GM10266 (cell line): ENCODE measurements around the gene TAS2R1.

Source experiments
- DNase-seq: peaks from one replicate; pipeline ENCODE4 v3.0.0; 2012; ENCODE audit errors: extremely low spot score
- CTCF ChIP-seq: IDR thresholded peaks from 2 replicates; pipeline ENCODE4 v1.5.1; 2012; ENCODE audit warnings: mild to moderate bottlenecking, low read depth; ENCODE audit not compliant: control insufficient read depth, insufficient read depth; ENCODE audit errors: missing control alignments

TAS2R1 gene

GRCh38 chr5:9642621-9643020, 12.5 kb upstream of the TAS2R1 start:
- DNase-seq = no peak
- TF ChIP-seq CTCF = no peak

DNA sequence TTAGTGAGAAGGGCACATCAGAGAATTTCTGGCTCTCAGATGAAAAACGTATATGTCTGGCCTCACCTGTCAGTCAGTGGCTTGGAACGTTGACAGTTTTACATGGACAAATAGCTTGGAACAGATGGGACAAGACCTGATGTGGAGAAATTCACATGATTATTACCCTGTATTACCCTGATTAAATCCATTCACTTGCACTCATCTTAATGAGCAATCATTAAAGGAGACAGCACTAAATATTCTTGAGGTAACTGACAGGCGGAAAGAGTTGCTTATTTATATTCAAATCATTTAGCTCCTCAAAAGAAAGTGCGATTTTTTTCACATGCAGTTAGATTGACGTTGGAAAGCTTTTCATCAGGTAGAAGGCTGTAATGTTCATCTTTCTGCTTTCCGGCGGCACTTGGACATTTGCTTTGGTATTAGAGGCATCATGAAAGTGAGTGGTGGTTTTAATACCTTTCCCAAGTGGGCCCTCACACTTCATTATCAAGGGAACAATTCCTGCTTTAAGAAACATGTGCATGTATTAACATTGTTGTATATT, 11.7 kb upstream of the TAS2R1 start:
- no peak for DNase-seq
- TF ChIP-seq CTCF = no peak

- no peak for TF ChIP-seq CTCF
- no peak for DNase-seq
Observed at GRCh38 chr5:9632495-9632894, 2.3 kb upstream of the TAS2R1 start.

GRCh38 chr5:9627541-9627940, 2.6 kb downstream of the TAS2R1 start:
- no peak for DNase-seq

GRCh38 chr5:9626955-9627354, 3.2 kb downstream of the TAS2R1 start:
- DNase-seq = no peak
- no peak for TF ChIP-seq CTCF

More at GRCh38 chr5:9627541-9627940, 2.6 kb downstream of the TAS2R1 start:
- TF ChIP-seq CTCF = no peak

- no peak for DNase-seq
Observed at GRCh38 chr5:9625731-9626130, 4.4 kb downstream of the TAS2R1 start.

More at GRCh38 chr5:9625731-9626130, 4.4 kb downstream of the TAS2R1 start:
- no peak for TF ChIP-seq CTCF
